ENCODE measurements around the gene LCNL1.
"Not testable (repeated sequence)": the region's sequence is repeated elsewhere in the genome, so short reads cannot be mapped to it uniquely, and the experiment has no call there.

Gene LCNL1

GRCh38 chr9:137028263-137029057 is 45.7 kb downstream of the LCNL1 start:
- DNase-seq = peak; percentile 44 to 81 (median 63)

- DNase-seq = peak; percentile 54 to 66 (median 60)
Observed at GRCh38 chr9:137029058-137029936, 46.5 kb downstream of the LCNL1 start.

GRCh38 chr9:137030006-137030405 is 47.2 kb downstream of the LCNL1 start:
- DNase-seq = peak in 1 of 5 experiments; percentile 48

- peak in 3 of 5 experiments; percentile 32 to 85 (median 65) for DNase-seq
Observed at GRCh38 chr9:137030538-137031527, 48.0 kb downstream of the LCNL1 start.

GRCh38 chr9:137031904-137032640 is 49.3 kb downstream of the LCNL1 start, which contains the start of gene FUT7:
TSS of gene FUT7 (minus strand) at chr9:137032088. CDS start at chr9:137031991, 97 bp downstream.
- peak in 2 of 5 experiments; percentile 40 to 71 for DNase-seq

- peak in 1 of 5 experiments; percentile 63 for DNase-seq
Observed at GRCh38 chr9:137032858-137033257, 50.1 kb downstream of the LCNL1 start.

- not testable (repeated sequence) for DNase-seq
Observed at GRCh38 chr9:137033481-137033880, 50.7 kb downstream of the LCNL1 start.

GRCh38 chr9:137034039-137034708 is 51.4 kb downstream of the LCNL1 start:
- no peak for DNase-seq

- peak; percentile 78 to 93 (median 78) for DNase-seq
Observed at GRCh38 chr9:137034709-137035506, 52.1 kb downstream of the LCNL1 start.
